HepG2 (cell line): ENCODE data around the gene VSIG10L. TPM values are rescaled to one million over a fixed set of nuclear protein-coding genes. Genes with fewer than 3 reads are reported as not detected.

ENCODE experiments used
- CCDC6 ChIP-seq: sonication (generic); formaldehyde crosslinking; IDR thresholded peaks from 2 replicates; pipeline ENCODE4 v1.8.1; 2022; ENCODE audit warnings: mild to moderate bottlenecking, missing genetic modification reagents, moderate library complexity
- CEBPZ ChIP-seq: IDR thresholded peaks from 2 replicates; pipeline ENCODE4 v1.6.1; 2012; ENCODE audit warnings: low read length, improper control_type of control experiment
- CREM ChIP-seq, 2 experiments: sonication (generic) in 1 of 2; formaldehyde crosslinking in 1 of 2; IDR thresholded peaks; 2 replicates each; pipeline versions ENCODE4 v1.4.0 to v1.6.1; 2016 to 2020; ENCODE audit warnings: antibody characterized with exemption in 1 of 2, mild to moderate bottlenecking in 1 of 2, missing genetic modification reagents in 1 of 2
- FIP1L1 ChIP-seq: fragments of 200-400 bp; formaldehyde crosslinking; IDR thresholded peaks from 2 replicates; pipeline ENCODE4 v1.6.1; 2018; ENCODE audit warnings: low read depth, mild to moderate bottlenecking, low read length, moderate library complexity, borderline replicate concordance; ENCODE audit not compliant: insufficient read depth
- HHEX ChIP-seq: IDR thresholded peaks from 2 replicates; pipeline ENCODE4 v1.6.1; 2016; ENCODE audit warnings: control low read depth
- LCORL ChIP-seq, 2 experiments: fragments of 450-650 bp in 1 of 2; sonication (generic) in 1 of 2; formaldehyde crosslinking in 1 of 2; IDR thresholded peaks; 2 replicates each; pipeline versions ENCODE4 v1.5.0 to v1.6.1; 2017 to 2020; ENCODE audit warnings: antibody characterized with exemption in 1 of 2, missing genetic modification reagents in 1 of 2
- RBM22 ChIP-seq: fragments of 200-400 bp; formaldehyde crosslinking; optimal IDR thresholded peaks from 2 replicates; pipeline ENCODE3; 2017; ENCODE audit warnings: mild to moderate bottlenecking, low read length, moderate library complexity
- ZBTB7A ChIP-seq: sonication (generic); formaldehyde crosslinking; IDR thresholded peaks from 2 replicates; pipeline ENCODE4 v1.8.0; 2022; ENCODE audit warnings: mild to moderate bottlenecking, missing genetic modification reagents
- ZFP1 ChIP-seq: IDR thresholded peaks from 2 replicates; pipeline ENCODE4 v1.6.1; 2016
- ZFP36L2 ChIP-seq: sonication (generic); formaldehyde crosslinking; IDR thresholded peaks from 2 replicates; pipeline ENCODE4 v1.4.0; 2020; ENCODE audit warnings: missing genetic modification reagents
- ZFP41 ChIP-seq: sonication (generic); formaldehyde crosslinking; IDR thresholded peaks from 2 replicates; pipeline ENCODE4 v1.4.0; 2020; ENCODE audit warnings: mild to moderate bottlenecking, missing genetic modification reagents, borderline replicate concordance
- ZMYM2 ChIP-seq: sonication (generic); formaldehyde crosslinking; IDR thresholded peaks from 2 replicates; pipeline ENCODE4 v1.8.0; 2022; ENCODE audit warnings: mild to moderate bottlenecking, missing genetic modification reagents
- ZMYM3 ChIP-seq: sonication (generic); formaldehyde crosslinking; IDR thresholded peaks from 2 replicates; pipeline ENCODE4 v1.5.1; 2020; ENCODE audit warnings: mild to moderate bottlenecking, missing genetic modification reagents
- ZNF205 ChIP-seq: IDR thresholded peaks from 2 replicates; pipeline ENCODE4 v1.6.1; 2018; ENCODE audit warnings: missing biosample characterization, missing genetic modification reagents
- ZNF362 ChIP-seq: sonication (generic); formaldehyde crosslinking; IDR thresholded peaks from 2 replicates; pipeline ENCODE4 v1.4.0; 2020; ENCODE audit warnings: missing genetic modification reagents, mild to moderate bottlenecking, borderline replicate concordance
- ZNF501 ChIP-seq: sonication (generic); formaldehyde crosslinking; IDR thresholded peaks from 2 replicates; pipeline ENCODE4 v1.5.1; 2020; ENCODE audit warnings: mild to moderate bottlenecking, moderate library complexity, missing genetic modification reagents
- ZNF710 ChIP-seq: sonication (generic); formaldehyde crosslinking; IDR thresholded peaks from 2 replicates; pipeline ENCODE4 v1.5.0; 2020; ENCODE audit warnings: mild to moderate bottlenecking, missing genetic modification reagents, borderline replicate concordance
- ZNF816 ChIP-seq: sonication (generic); formaldehyde crosslinking; IDR thresholded peaks from 2 replicates; pipeline ENCODE4 v1.8.0; 2022; ENCODE audit warnings: missing genetic modification reagents, mild to moderate bottlenecking, borderline replicate concordance
- ZSCAN21 ChIP-seq: sonication (generic); formaldehyde crosslinking; IDR thresholded peaks from 2 replicates; pipeline ENCODE4 v1.8.0; 2022; ENCODE audit warnings: mild to moderate bottlenecking, missing genetic modification reagents, moderate library complexity, borderline replicate concordance
- ZZZ3 ChIP-seq: sonication (generic); formaldehyde crosslinking; IDR thresholded peaks from 2 replicates; pipeline ENCODE4 v1.4.0; 2020; ENCODE audit warnings: missing genetic modification reagents, mild to moderate bottlenecking, borderline replicate concordance
- polyA plus RNA-seq, 8 experiments: library from polyadenylated mRNA; depleted of rRNA in 3 of 8; stranded (reverse) in 7 of 8; unstranded in 1 of 8; fragments of >200 nt; fragmentation: Illumina TruSeq in 4 of 8; extraction: Trizol in 4 of 8; gene quantifications; 2 replicates each; pipeline versions ENCODE4 v1.2.1 to v1.2.3, GENCODE V29; 2011 to 2016; ENCODE audit warnings: low read depth in 4 of 8, missing spikeins in 1 of 8, mixed read lengths in 1 of 8; ENCODE audit not compliant: insufficient read depth in 1 of 8
- total RNA-seq, 5 experiments: library from RNA; depleted of rRNA; stranded (reverse); fragments of >200 nt; fragmentation: Illumina TruSeq; extraction: Trizol; gene quantifications; 2 replicates each; pipeline ENCODE4 v1.2.3, GENCODE V29; 2016; ENCODE audit warnings: low read depth in 1 of 5
- TF ChIP-seq, protein P1 (sequence below): IDR thresholded peaks from 2 replicates; pipeline ENCODE4 v1.6.1; 2016; ENCODE audit warnings: low read depth, control low read depth

The VSIG10L gene
- total and polyA plus RNA-seq, 2 of the 13 experiments (the other 11 are each of a cell fraction or from before 2014, with no cell fraction given), result 2.7 to 8.5 TPM

DNA sequence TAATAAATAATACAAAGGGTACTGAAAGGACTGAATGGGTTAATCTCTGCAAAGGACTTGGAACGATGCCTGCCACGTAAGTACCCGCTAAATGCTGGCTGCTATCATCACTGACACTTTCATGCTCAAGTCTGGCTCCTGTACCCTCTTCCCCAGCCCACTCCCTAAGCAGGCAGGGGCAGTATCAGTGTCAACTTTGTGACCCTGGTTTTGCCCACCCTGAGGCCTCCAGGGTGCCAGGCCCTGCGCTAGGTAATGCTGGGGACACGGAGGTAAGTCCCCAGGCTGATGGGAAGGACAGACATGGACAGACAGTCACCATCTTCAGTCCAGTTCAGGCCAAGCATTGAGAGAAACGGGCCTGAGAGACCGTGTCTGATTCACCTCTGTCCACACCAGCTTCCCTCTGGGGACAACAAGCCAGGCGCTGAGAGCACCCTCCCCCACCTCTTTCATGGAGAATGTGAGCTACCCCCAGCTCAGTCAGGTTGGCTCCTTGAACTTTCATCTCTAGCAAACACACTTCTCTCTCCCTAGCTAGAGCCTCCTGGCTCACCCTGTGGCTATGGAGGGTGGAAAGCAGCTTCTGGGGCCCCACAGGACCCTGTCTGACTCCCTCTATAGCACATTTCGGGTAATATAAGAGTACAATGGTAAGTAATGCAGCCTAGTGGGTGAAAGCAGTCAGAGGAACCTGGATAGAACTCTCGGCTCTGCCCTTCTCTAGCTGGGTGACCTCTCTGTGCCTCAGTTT, 23.4 kb upstream of the VSIG10L start (continued):
- TF ChIP-seq CEBPZ (no peak), ZBTB7A (CRISPR knock-in tag) (peak; percentile 75), FIP1L1 (no peak), ZMYM2 (CRISPR knock-in tag) (peak; percentile 59; the same call in 1 of the 2 replicates), CREM (IDR thresholded peaks at IDR 0.05) (peak; percentile 50; the same call in 1 of the 2 replicates), CREM (CRISPR knock-in tag; IDR thresholded peaks at IDR 0.05) (no peak), ZZZ3 (CRISPR knock-in tag) (no peak), ZFP1 (CRISPR knock-in tag) (peak; percentile 82; the same call in 1 of the 2 replicates), ZFP41 (CRISPR knock-in tag) (no peak), RBM22 (peak; percentile 51), CCDC6 (0 out of 2 replicates have a peak, but pooled peaks have one; percentile 44), ZNF816 (CRISPR knock-in tag) (peak; percentile 86), ZMYM3 (CRISPR knock-in tag) (peak; percentile 66; the same call in 1 of the 2 replicates), ZNF362 (CRISPR knock-in tag) (no peak), HHEX (CRISPR knock-in tag) (no peak), ZFP36L2 (CRISPR knock-in tag) (peak; percentile 48; the same call in 1 of the 2 replicates), ZNF205 (peak; percentile 70), ZSCAN21 (CRISPR knock-in tag) (peak; percentile 61; the same call in 1 of the 2 replicates), LCORL (IDR thresholded peaks at IDR 0.05) (no peak), LCORL (CRISPR knock-in tag; IDR thresholded peaks at IDR 0.05) (no peak), ZNF710 (CRISPR knock-in tag) (0 out of 2 replicates have a peak, but pooled peaks have one; percentile 27), ZNF501 (CRISPR knock-in tag) (peak; percentile 87)
- TF ChIP-seq, protein P1, sequence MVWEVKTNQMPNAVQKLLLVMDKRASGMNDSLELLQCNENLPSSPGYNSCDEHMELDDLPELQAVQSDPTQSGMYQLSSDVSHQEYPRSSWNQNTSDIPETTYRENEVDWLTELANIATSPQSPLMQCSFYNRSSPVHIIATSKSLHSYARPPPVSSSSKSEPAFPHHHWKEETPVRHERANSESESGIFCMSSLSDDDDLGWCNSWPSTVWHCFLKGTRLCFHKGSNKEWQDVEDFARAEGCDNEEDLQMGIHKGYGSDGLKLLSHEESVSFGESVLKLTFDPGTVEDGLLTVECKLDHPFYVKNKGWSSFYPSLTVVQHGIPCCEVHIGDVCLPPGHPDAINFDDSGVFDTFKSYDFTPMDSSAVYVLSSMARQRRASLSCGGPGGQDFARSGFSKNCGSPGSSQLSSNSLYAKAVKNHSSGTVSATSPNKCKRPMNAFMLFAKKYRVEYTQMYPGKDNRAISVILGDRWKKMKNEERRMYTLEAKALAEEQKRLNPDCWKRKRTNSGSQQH (CRISPR knock-in tag), result no peak
